ENCODE data around the gene ATAT1.
"Not testable (repeated sequence)": the region's sequence is repeated elsewhere in the genome, so short reads cannot be mapped to it uniquely, and the experiment has no call there.

ATAT1 gene

DNA sequence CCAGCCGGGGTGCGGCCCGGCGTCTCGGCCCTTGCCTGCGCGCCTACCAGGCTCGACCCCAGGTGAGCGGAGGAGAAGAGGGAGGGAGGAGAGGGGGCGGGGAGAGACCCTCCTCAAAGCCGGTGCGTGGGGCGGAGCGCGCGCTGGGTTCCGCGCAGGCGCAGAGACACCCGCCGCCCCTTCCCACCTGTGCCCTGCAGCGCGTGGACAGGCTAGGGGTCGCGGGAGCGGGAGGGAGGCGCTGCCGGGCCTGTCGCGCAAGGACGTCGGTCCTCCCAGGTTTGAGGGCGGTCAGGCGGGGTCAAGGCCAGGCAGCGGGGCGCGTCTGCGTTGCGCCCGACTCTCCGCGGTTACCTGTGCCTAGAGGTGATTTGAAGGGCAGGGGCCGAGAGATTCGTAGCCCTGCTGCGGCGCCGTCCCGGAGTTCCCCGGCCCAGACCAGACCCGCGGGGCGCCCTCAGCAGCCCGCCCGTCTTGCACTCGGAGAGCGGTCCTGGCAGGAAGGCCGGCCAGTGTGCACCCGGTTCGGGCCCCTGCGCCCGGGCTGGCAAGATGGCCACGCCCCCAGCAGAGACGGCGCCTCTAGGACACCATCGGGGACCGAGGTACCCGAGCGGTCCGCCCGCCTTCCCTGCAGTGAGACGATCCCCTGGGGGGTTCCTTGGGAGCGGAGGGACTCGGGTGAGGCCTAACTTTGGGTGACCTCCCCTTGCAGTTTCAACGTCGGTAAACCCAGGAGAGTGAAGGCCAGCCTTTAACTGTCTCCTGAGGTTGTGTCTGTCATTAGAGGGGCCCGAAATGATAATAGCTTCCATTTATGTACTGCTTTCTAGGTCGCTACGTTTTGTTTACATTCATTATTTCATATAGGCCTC is 20.8 kb downstream of the ATAT1 start:
- peak; percentile 27 to 62 for DNase-seq (ENCODE audit: extremely low read depth in 1 of 2, low read depth in 1 of 2)

DNA sequence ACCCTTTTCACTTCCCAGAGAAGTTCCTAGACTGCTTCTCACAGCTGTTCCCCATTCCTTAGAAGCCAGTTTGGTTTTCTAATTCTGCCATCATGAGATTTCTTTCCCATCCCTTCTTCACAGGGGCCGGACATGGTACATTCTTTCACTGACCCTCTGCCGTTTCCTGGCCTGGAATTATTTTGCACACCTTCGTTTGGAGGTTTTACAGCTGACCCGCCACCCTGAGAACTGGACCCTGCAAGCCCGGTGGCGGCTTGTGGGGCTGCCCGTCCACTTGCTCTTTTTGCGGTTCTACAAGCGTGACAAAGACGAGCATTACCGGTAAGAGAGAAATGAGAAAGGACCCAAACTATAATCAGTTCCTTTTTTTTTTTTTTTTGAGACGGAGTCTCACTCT is 24.5 kb downstream of the ATAT1 start:
- no peak for DNase-seq (ENCODE audit: extremely low read depth in 1 of 2, low read depth in 1 of 2)

DNA sequence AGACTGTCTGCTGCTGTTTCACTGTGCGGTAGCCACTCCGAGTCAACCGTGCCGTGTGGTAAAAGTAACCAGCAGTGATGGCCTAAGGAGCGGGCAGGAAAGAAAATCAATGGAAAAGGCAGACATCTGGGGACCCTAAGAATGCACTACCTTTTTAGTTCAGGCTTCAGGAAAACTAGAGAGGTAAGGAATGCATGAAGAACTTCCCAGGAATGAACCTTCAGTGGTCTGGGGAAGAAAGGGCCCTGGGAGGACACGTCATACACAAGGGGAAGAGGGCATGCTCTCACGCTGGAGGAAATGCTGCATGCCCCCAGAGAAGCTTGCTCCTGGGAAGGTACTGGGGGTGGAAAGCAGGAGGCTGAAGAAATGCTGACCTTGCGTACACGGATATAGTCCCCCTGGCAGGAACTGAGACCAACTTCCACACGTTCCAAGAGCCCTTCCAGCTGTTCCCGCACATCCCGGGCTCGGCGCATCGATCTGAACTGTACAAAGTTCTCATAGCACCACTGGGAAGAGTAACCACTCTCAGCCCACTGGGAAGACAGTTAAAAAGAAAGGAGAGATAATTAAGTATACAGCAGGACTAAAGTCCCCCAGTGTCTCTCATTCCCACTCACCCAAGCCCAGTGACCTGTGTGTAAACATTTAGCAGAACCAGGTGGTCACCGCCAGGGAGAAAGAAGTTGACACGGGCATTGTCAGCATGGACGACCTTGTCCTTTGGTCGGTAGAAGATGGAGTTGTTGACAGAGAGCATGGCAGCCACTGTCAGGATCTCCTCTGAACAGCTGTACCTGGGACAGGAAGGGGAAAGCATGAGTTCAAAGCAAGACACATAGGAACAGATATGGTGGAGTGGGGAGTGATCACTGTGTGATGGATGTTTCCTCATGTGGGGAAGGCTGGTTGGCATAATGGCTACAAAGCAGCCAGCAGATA is 28.4 kb downstream of the ATAT1 start:
- DNase-seq (ENCODE audit: extremely low read depth in 1 of 2, low read depth in 1 of 2) = no peak

DNA sequence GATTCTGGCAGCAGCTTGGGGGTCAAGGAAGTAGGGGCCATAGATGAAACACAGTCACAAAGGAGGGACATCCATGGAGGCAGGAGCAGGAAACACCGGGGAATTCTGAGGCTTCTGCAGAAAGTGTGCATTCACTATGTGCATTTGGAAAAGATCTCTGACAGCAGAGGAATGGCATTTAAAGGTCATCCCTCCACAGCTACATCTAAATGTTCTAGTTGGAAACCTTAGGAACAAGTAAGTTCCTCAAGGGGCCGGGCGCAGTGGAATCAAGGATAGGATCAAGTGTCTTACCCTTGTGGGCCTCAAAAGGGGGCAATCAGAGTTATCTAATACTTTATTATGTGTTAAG is 29.0 kb downstream of the ATAT1 start:
- no peak for DNase-seq (ENCODE audit: extremely low read depth in 1 of 2, low read depth in 1 of 2)

DNA sequence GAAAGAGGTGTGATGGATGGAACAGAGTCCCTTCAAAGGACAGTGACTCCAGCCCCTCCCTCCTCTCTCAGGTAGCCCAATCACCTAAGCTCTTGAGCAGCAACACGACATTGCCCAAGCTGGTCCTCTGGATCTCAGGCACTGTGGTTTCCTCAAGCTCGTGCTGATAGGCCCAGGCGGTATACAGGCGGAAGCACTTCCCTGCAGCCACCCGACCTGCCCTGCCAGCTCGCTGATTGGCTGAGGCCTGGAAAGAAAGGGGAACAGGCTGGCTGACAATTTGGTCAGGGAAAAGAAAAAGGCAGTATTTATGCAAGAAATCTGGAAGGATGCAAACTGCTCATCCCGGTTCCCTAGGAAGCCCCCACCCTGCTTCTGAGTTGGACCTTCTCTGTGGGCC is 29.8 kb downstream of the ATAT1 start:
- DNase-seq (ENCODE audit: extremely low read depth in 1 of 2, low read depth in 1 of 2) = no peak

DNA sequence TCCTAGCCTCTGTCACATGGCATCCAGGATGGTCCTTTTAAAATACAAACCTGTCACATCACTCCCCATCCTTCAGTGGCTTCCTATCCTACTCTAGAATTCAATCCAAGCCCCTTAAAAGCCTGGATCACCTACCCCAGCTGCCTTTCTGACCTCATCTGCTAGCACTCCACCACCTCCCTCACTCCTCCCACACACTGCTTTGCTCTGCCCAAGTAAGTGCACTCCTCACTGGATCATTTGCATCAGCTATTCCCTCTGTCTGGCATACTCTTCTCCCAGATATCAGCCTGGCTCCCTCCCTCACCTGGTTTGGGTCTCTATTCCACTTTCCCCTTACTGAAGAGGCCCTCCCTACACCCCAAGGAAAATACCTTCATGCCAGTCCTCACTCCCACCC is 30.8 kb downstream of the ATAT1 start:
- DNase-seq (ENCODE audit: extremely low read depth in 1 of 2, low read depth in 1 of 2) = no peak

GRCh38 chr6:30657922-30658321 is 31.2 kb downstream of the ATAT1 start:
- DNase-seq (ENCODE audit: extremely low read depth in 1 of 2, low read depth in 1 of 2) = not testable (repeated sequence)

DNA sequence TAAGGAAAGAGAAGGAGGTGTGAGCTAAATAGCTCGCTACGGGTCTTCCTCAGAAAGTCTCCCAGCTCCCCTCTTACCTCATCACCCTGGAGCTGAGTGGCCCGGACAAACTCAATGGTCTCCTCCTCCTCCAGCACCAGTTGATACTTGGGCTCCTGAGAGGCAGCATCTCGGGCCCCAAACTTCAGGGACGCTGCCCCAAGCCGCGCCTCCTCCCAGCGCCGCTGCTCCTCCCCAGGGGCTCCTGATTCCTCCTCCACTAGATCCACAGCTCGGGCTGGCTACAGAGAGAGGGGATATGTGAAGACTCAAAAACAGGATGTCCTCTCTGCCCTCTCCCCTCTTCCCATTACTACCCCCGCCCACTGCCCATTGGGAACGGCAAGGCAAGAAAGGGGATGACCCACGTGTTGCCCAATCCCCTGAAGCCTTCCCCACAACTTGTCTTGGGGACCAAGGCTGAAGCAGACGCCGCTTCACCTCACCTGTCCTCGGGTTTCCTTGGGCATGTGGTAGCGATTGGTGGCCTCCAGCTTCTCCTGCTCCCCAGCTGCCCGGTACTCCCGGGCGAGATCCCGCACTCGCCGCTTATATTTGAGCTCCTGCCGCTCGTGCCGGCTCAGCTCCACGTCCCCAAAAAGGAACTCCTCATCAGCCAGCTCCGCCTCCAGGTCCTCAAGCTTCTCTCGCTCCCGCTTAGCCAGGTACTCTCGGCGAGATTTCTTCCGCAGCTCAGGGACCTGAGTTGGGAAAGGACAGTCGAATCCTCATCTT is 38.5 kb downstream of the ATAT1 start:
- no peak for DNase-seq (ENCODE audit: extremely low read depth in 1 of 2, low read depth in 1 of 2)

DNA sequence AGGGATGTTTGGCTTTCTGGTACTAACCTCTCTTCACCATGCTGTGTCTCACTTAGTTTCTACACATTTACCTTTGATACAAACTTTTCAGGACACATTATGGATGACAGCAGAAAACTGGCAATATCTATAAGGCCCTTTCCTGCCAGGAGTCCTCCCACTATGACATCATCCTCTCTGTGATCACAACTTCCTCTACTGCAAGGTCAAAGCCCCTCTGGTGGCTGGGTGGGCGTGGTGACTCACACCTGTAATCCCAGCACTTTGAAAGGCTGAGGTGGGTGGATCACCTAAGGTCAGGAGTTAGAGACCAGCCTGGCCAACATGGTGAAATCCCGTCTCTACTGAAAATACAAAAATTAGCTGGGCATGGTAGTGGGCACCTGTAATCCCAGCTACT is 39.6 kb downstream of the ATAT1 start:
- DNase-seq (ENCODE audit: extremely low read depth in 1 of 2, low read depth in 1 of 2) = not testable (repeated sequence)

GRCh38 chr6:30670760-30671527 is 44.3 kb downstream of the ATAT1 start:
- no peak for DNase-seq (ENCODE audit: extremely low read depth in 1 of 2, low read depth in 1 of 2)

- DNase-seq (ENCODE audit: extremely low read depth in 1 of 2, low read depth in 1 of 2) = peak; percentile 78 to 79
Measured at GRCh38 chr6:30672445-30673253, 46.0 kb downstream of the ATAT1 start, which contains the start of gene DHX16. Gene DHX16, minus strand, starts transcription at chr6:30673006. Its CDS starts 165 bp downstream, at chr6:30672841.

DNA sequence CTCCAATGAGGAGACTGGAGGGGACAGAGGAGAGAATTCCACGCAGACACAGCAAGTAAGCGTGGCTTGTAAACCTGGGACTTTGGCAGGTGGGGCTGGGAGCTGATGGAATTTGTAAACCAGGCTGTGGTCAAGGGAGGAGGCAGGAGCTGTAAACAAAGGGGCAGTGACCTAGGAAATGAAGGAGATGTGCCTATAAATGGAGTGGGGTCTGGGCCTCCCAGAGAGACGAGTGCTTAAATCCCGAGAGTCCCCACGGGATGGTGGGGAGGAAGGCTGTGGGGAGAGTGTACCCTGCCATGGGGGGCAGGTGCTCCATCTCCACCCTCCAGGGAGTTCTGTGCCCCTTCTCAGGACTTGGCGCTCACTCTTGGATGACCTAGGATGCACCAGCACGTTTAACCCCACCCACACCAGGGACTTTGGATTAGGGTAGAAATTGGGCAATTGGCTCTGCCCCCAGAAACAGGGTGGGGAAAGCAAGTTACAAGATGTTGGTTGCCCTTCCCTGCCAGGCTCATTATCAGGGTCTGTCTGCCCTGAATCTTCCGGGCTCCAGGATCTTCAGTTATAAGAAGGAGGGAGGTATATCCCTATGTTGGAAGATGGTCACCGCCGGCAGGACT is 50.1 kb downstream of the ATAT1 start:
- DNase-seq (ENCODE audit: extremely low read depth in 1 of 2, low read depth in 1 of 2) = no peak

DNA sequence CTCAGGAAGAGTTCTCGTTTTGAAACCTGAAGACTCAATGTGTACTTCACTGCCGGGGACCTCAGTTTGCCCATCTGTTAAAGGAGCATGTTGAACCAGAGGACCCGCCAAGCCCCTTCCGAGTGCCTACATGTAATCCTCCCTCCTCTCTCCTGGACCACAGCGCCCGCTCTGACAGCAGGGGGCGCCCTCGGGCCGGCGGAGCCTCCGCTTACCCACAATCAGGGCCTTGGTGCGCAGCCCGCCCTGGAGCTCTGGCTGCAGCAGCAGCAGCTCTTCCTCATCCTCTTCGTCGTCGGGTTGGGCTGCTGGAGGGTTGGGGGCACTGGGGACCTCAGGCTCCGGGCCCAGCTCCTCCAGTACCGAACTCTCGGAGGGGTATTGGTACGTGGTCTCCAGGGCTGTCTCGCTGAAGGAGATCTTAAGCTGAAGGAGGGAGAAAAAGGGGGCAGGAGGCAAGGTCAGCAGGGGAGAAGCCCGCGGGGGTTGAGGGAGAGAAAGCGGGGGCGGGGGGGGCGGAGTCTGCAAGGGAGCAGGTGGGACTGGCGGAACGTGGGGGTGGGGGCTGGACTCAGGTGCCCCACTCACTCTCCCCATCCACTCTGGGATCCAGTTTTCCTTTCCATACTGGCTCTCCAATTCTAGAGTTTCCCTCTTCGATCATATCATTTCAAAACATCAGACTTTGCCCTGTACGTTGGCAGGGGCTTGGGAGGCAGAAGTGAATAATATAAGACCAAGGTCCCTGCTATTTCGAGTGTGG is 52.5 kb downstream of the ATAT1 start:
- DNase-seq (ENCODE audit: extremely low read depth in 1 of 2, low read depth in 1 of 2) = peak; percentile 76 to 93

- no peak for DNase-seq (ENCODE audit: extremely low read depth in 1 of 2, low read depth in 1 of 2)
Measured at GRCh38 chr6:30679765-30680535, 53.3 kb downstream of the ATAT1 start.

- DNase-seq (ENCODE audit: extremely low read depth in 1 of 2, low read depth in 1 of 2) = no peak
Measured at GRCh38 chr6:30681766-30682142, 55.1 kb downstream of the ATAT1 start.

- peak; percentile 67 to 71 for DNase-seq (ENCODE audit: extremely low read depth in 1 of 2, low read depth in 1 of 2)
Measured at GRCh38 chr6:30682143-30683117, 55.8 kb downstream of the ATAT1 start.

Measured in activated CD8-positive, alpha-beta memory T cell treated with anti-CD3 and anti-CD28 coated beads for 1 hour (primary cell).